HepG2 (cell line): ENCODE data around the gene NAB2. TPM values are rescaled to one million over a fixed set of nuclear protein-coding genes. Genes with fewer than 3 reads are reported as not detected.

Source experiments
- AFF4 ChIP-seq: sonication (generic); formaldehyde crosslinking; IDR thresholded peaks from 2 replicates; pipeline ENCODE4 v1.4.0; 2020; ENCODE audit warnings: missing genetic modification reagents
- CAMTA2 ChIP-seq: sonication (generic); formaldehyde crosslinking; IDR thresholded peaks from 2 replicates; pipeline ENCODE4 v1.4.0; 2020; ENCODE audit warnings: mild to moderate bottlenecking, missing genetic modification reagents, borderline replicate concordance
- CBX1 ChIP-seq: IDR thresholded peaks from one replicate; pipeline ENCODE4 v1.6.1; 2016; ENCODE audit warnings: antibody characterized with exemption, low read depth
- ETV6 ChIP-seq: sonication (generic); formaldehyde crosslinking; conservative IDR thresholded peaks from 2 replicates; pipeline ENCODE4 v1.4.0; 2020; ENCODE audit warnings: missing genetic modification reagents
- FOXJ3 ChIP-seq: sonication (generic); formaldehyde crosslinking; IDR thresholded peaks from 2 replicates; pipeline ENCODE4 v1.4.0; 2020; ENCODE audit warnings: missing genetic modification reagents, mild to moderate bottlenecking, borderline replicate concordance
- FOXM1 ChIP-seq: sonication (generic); formaldehyde crosslinking; IDR thresholded peaks from 2 replicates; pipeline ENCODE4 v1.5.0; 2020; ENCODE audit warnings: missing genetic modification reagents
- GABPB1 ChIP-seq: IDR thresholded peaks from 2 replicates; pipeline ENCODE4 v1.6.1; 2016; ENCODE audit warnings: mild to moderate bottlenecking, missing genetic modification reagents, moderate library complexity, missing compliant biosample characterization
- HMG20B ChIP-seq: conservative IDR thresholded peaks from 2 replicates; pipeline ENCODE4 v1.6.1; 2016; ENCODE audit warnings: missing genetic modification reagents, missing compliant biosample characterization
- IKZF4 ChIP-seq: sonication (generic); formaldehyde crosslinking; IDR thresholded peaks from 2 replicates; pipeline ENCODE4 v1.5.1; 2020; ENCODE audit warnings: borderline replicate concordance, mild to moderate bottlenecking, low read depth, missing genetic modification reagents; ENCODE audit errors: not compliant biosample characterization
- KAT7 ChIP-seq: IDR thresholded peaks from 2 replicates; pipeline ENCODE4 v1.6.1; 2018; ENCODE audit warnings: borderline replicate concordance, missing compliant biosample characterization
- KLF12 ChIP-seq: sonication (generic); formaldehyde crosslinking; IDR thresholded peaks from 2 replicates; pipeline ENCODE4 v1.4.0; 2020; ENCODE audit warnings: missing genetic modification reagents, borderline replicate concordance
- MLX ChIP-seq: IDR thresholded peaks from 2 replicates; pipeline ENCODE4 v1.6.1; 2016
- MYC ChIP-seq: sonication (generic); formaldehyde crosslinking; IDR thresholded peaks from 2 replicates; pipeline ENCODE4 v1.9.0; 2021; ENCODE audit warnings: missing genetic modification reagents, borderline replicate concordance
- NFE2 ChIP-seq: sonication (generic); formaldehyde crosslinking; IDR thresholded peaks from 2 replicates; pipeline ENCODE4 v1.4.0; 2020; ENCODE audit warnings: missing genetic modification reagents
- NKX3-1 ChIP-seq: sonication (generic); formaldehyde crosslinking; IDR thresholded peaks from 2 replicates; pipeline ENCODE4 v1.5.0; 2020; ENCODE audit warnings: missing genetic modification reagents
- POLR2AphosphoS5 ChIP-seq: IDR thresholded peaks from 2 replicates; pipeline ENCODE4 v1.6.1; 2012; ENCODE audit warnings: low read depth, low read length
- RNF2 ChIP-seq: fragments of 450-650 bp; conservative IDR thresholded peaks from 2 replicates; pipeline ENCODE4 v1.6.1; 2016; ENCODE audit warnings: low read depth
- SATB2 ChIP-seq: sonication (generic); formaldehyde crosslinking; IDR thresholded peaks from 2 replicates; pipeline ENCODE4 v1.5.0; 2020; ENCODE audit warnings: missing genetic modification reagents
- SMARCE1 ChIP-seq: fragments of 450-650 bp; IDR thresholded peaks from 2 replicates; pipeline ENCODE4 v1.6.1; 2017; ENCODE audit warnings: borderline replicate concordance
- ZNF136 ChIP-seq: sonication (generic); formaldehyde crosslinking; IDR thresholded peaks from 2 replicates; pipeline ENCODE4 v1.8.1; 2022; ENCODE audit warnings: low read depth, mild to moderate bottlenecking, moderate library complexity, missing genetic modification reagents
- ZNF552 ChIP-seq: sonication (generic); formaldehyde crosslinking; IDR thresholded peaks from 2 replicates; pipeline ENCODE4 v1.9.0; 2022; ENCODE audit warnings: missing genetic modification reagents, mild to moderate bottlenecking, borderline replicate concordance
- ZNF556 ChIP-seq: sonication (generic); formaldehyde crosslinking; IDR thresholded peaks from 2 replicates; pipeline ENCODE4 v1.4.0; 2020; ENCODE audit warnings: mild to moderate bottlenecking, missing genetic modification reagents, borderline replicate concordance
- ZNF644 ChIP-seq: IDR thresholded peaks from 2 replicates; pipeline ENCODE4 v1.6.1; 2016; ENCODE audit warnings: low read depth
- ZNF660 ChIP-seq: sonication (generic); formaldehyde crosslinking; IDR thresholded peaks from 2 replicates; pipeline ENCODE4 v1.5.1; 2020; ENCODE audit warnings: mild to moderate bottlenecking, low read depth, missing genetic modification reagents, borderline replicate concordance
- ZNF709 ChIP-seq: sonication (generic); formaldehyde crosslinking; IDR thresholded peaks from 2 replicates; pipeline ENCODE4 v1.5.0; 2020; ENCODE audit warnings: mild to moderate bottlenecking, missing genetic modification reagents
- ZUFSP ChIP-seq: sonication (generic); formaldehyde crosslinking; IDR thresholded peaks from 2 replicates; pipeline ENCODE4 v1.9.0; 2021; ENCODE audit warnings: missing genetic modification reagents, mild to moderate bottlenecking, borderline replicate concordance
- polyA plus RNA-seq, 8 experiments: library from polyadenylated mRNA; depleted of rRNA in 3 of 8; stranded (reverse) in 7 of 8; unstranded in 1 of 8; fragments of >200 nt; fragmentation: Illumina TruSeq in 4 of 8; extraction: Trizol in 4 of 8; gene quantifications; 2 replicates each; pipeline versions ENCODE4 v1.2.1 to v1.2.3, GENCODE V29; 2011 to 2016; ENCODE audit warnings: low read depth in 4 of 8, missing spikeins in 1 of 8, mixed read lengths in 1 of 8; ENCODE audit not compliant: insufficient read depth in 1 of 8
- total RNA-seq, 5 experiments: library from RNA; depleted of rRNA; stranded (reverse); fragments of >200 nt; fragmentation: Illumina TruSeq; extraction: Trizol; gene quantifications; 2 replicates each; pipeline ENCODE4 v1.2.3, GENCODE V29; 2016; ENCODE audit warnings: low read depth in 1 of 5

The NAB2 gene
- total and polyA plus RNA-seq, 2 of the 13 experiments (the other 11 are each of a cell fraction or from before 2014, with no cell fraction given), result 11.7 to 12.9 TPM

GRCh38 chr12:57101892-57102695, 13.2 kb downstream of the NAB2 start (continued):
- TF ChIP-seq AFF4 (CRISPR knock-in tag) (peak; percentile 57; the same call in 1 of the 2 replicates), GABPB1 (CRISPR knock-in tag) (peak; percentile 79), SATB2 (CRISPR knock-in tag) (no peak), KLF12 (CRISPR knock-in tag) (peak; percentile 83; the same call in 1 of the 2 replicates), MYC (peak; percentile 81), KAT7 (CRISPR knock-in tag) (0 out of 2 replicates have a peak, but pooled peaks have one; percentile 41), SMARCE1 (no peak), POLR2AphosphoS5 (peak; percentile 39), ZUFSP (no peak), FOXJ3 (CRISPR knock-in tag) (peak; percentile 75; the same call in 1 of the 2 replicates), CBX1 (peak; percentile 39), MLX (no peak), CAMTA2 (CRISPR knock-in tag) (no peak), FOXM1 (CRISPR knock-in tag) (no peak), ZNF552 (CRISPR knock-in tag) (no peak), ZNF660 (no peak), ETV6 (CRISPR knock-in tag) (no peak), IKZF4 (CRISPR knock-in tag) (no peak), RNF2 (no peak), ZNF556 (CRISPR knock-in tag) (peak; percentile 75; the same call in 1 of the 2 replicates), ZNF136 (no peak), NKX3-1 (CRISPR knock-in tag) (peak; percentile 61), NFE2 (CRISPR knock-in tag) (no peak), ZNF644 (CRISPR knock-in tag) (no peak; the same call in 1 of the 2 replicates), ZNF709 (CRISPR knock-in tag) (no peak), HMG20B (CRISPR knock-in tag) (peak; percentile 98)
